HG03280 (cell line): Measurements from ENCODE around the gene SH2B3.

Experiments used
- ATAC-seq: cut with Tn5 transposase; IDR thresholded peaks from one replicate; pipeline ENCODE4 v1.9.1; 2021; ENCODE audit warnings: mild to moderate bottlenecking, moderate library complexity; ENCODE audit not compliant: unreplicated experiment

The SH2B3 gene

DNA sequence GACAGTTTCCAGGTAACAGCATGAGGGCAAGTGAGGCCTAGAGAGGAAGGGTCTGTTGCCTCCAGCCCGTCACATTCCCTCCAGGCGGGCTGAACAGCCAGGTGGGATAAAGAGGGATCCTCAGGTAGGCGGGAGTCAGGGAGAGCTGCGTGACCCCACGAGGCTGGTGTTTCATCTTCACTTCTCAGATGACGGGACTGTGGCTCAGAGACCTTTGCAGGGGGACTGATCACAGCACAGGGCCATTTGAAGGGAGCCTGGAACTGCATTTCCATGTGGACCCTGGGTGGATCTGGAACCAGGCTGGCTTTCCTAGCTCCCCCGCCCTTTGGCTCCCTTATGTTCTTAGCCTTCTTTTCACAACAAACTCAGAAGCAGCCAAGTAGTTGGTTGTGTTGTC lies 37.4 kb downstream of the SH2B3 start:
- ATAC-seq, result no peak

DNA sequence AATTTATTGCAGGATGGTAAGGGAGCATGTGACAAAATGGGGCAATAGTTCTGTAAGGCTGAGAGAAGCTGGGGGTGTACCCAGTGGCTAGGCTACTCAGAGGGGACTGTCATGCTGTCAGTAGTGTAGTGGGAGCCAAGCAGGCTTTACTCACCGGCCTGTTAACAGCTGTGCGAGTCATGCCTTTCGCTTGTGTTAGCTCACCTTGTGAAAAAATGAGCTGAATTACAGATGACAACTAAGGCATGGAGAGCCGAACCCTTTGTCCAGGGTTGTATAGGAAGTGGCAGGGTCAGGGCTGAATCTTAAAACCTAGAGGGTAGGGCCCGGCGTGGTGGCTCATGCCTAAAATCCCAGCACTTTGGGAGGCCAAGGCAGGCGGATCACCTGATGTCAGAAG lies 37.9 kb downstream of the SH2B3 start:
- ATAC-seq, result no peak

DNA sequence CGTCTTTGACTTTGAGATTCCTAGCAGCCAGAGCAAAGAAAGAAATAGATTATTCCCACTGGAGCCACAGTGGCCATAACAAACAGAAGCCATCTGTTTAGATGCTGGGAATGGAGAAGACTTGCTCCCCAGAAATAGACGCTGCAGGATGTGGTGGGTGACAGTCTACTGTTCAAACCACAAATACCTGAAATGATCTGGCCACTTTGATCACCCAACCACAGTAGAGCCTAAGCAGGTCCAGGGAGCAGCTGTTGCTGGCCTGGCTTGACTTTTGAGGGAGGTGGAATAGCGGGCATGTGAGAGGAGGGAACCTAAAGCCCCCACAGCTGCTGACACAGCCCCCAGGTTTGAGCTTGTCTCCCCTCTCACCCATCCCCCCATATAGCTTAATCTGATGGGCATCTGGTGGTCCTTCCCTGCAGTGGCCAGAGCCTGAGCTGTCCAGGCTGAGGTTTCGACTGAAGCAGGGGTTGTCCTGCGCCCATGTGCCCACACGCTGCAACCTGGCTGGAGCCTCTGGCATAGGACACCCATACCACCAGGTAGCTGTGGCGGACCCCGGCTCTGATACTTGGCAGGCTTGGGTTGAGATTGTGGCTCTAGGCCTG lies 38.7 kb downstream of the SH2B3 start:
- peak; percentile 26 for ATAC-seq

DNA sequence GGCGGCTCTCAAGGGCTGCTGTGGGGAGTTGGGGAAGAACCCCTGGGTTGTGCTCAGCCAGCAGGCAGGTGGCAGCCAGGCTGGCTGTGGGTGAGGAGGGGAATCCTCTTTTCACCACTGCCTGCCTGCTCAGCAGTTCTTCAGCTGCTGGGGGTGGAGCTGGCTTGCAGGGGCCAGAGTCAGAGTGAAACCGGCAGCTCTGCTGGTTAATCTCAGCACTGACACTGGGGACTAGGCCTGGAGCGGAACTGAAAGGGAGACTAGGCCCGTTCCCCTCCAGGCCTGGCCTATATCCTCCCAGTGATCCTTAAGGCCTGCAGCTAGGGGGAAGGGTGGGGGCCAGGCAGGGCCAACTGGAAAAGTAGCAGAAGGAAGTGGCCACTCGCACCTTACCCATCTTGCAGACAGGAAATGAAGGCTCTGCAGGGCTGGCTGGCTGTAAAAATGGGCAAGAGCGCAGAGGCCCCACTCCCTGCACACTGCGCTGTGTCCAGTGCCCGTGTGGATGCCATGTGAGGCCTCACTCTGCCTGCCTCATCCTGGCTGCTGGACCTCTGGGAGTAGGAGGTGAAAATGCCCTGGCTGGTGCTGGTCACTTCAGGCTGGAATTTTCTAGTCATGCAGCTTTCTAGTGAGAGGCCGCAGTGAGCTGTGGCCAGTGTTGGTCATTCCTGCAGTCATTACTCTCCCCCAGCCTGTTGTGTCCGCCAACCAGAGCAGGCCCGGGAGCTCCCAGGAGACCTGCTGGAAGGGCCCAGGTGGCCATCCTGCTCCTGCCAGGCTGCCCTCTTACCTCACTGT lies 39.4 kb downstream of the SH2B3 start:
- peak; percentile 91 for ATAC-seq

DNA sequence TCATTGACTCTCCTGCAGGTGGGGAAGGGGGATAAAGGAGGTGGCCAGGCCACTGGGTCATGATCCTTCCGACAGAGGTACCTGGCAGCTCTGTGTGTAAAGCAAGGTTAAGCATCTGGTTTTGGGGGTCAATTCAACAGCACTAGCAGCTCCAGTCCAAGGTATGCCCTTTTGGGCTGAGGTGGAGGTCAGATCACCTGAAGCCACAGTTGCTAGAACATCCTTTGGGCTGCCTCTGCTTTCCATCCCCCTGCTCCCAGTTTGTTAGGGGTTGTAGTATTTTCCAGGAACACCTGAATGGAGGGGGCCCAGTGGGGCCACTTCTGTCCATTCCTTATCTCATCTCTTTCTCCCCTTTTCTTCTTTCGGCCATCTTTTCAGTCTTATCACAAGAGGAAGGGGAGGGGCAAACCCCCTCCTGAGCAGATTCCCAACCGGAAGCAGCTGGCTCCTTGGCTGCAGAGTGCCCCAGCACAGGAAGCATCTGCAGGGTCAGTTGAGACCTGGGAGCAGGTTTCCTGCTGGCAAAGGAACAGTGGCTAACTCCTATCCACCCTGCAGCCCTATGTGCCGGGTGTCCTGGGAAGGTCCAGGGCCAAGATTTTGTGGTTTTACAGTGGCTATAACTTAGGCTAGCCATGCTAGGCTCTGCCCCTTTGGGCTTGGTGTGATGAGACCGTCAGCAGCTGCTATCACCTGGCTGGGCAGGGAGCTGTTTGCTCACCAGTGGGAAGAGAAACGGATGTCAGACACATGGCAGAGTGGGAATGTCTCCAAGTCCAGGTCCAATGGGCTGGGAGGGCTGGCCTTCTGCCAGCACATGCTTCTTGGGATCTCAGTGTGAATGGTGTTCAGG lies 40.2 kb downstream of the SH2B3 start:
- ATAC-seq, result no peak

DNA sequence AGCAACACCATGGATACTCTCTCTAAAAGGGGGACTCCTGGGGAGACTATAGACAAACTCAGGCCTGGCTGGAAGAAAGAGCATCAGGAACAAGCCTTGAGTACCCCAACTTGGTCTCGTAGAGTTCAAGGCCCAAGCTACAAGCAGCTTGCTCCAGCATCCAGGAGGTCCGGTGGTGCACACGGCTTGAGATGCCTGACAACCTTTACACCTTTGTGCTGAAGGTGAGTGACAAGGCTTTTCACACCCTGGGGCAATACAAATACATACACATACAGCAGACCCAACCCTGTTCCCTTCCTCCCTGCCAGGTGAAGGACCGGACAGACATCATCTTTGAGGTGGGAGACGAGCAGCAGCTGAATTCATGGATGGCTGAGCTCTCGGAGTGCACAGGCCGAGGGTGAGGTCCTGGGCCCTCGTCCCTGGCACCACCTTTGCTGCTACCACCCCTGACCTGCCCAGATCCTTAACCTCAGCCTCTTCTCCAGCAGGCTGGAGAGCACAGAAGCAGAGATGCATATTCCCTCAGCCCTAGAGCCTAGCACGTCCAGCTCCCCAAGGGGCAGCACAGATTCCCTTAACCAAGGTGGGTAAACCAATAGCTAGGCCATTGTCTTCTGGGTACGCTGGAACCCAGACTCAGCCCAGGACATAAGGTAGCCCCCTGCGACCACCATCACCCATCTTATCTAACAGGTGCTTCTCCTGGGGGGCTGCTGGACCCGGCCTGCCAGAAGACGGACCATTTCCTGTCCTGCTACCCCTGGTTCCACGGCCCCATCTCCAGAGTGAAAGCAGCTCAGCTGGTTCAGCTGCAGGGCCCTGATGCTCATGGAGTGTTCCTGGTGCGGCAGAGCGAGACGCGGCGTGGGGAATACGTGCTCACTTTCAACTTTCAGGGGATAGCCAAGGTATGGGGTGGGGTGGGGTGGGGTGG lies 41.2 kb downstream of the SH2B3 start:
- ATAC-seq, result no peak

DNA sequence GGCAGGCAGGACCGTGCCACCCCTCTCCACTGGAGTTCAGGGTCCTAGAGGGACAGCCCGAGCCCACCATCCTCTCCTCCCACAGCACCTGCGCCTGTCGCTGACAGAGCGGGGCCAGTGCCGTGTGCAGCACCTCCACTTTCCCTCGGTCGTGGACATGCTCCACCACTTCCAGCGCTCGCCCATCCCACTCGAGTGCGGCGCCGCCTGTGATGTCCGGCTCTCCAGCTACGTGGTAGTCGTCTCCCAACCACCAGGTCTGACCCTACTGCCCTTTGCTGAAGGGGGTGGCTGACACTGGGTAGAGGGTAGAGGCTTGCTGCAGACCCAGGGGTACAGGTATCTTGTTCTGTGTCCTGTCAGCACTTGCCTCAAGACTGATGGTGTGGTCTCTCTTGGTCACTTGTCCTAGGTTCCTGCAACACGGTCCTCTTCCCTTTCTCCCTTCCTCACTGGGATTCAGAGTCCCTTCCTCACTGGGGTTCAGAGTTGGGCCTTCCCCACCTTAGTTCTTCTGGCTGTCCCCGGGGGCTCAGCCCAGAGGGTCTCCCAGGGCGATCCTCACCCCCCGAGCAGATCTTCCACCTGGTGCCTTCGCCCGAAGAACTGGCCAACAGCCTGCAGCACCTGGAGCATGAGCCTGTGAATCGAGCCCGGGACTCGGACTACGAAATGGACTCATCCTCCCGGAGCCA lies 42.0 kb downstream of the SH2B3 start:
- ATAC-seq, result no peak

DNA sequence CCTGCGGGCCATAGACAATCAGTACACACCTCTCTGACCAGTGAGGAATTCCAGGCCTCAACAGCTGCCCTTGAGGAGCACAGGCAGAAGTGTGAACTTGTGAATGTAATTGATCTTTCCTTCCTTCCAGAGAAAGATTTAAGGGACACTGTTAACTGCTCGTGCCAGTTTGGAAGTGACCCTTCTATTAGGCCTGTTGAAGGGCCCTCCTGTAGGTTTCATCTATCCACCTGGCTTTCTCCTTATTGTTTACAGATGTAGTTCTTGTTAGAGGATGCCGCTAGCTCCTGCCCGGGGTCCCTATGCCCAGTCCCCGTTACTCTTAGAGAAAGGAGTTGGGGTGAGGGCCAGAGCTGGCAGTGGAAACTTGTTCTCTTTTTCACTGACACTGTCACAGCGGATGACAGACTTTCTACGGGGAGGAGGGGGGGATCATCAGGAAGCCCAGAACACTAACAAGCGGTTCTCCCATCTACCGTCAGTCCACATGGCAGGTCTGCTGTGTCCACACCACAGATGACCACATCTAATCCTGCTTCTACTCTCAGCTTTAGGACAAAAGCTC lies 42.6 kb downstream of the SH2B3 start:
- ATAC-seq, result no peak

DNA sequence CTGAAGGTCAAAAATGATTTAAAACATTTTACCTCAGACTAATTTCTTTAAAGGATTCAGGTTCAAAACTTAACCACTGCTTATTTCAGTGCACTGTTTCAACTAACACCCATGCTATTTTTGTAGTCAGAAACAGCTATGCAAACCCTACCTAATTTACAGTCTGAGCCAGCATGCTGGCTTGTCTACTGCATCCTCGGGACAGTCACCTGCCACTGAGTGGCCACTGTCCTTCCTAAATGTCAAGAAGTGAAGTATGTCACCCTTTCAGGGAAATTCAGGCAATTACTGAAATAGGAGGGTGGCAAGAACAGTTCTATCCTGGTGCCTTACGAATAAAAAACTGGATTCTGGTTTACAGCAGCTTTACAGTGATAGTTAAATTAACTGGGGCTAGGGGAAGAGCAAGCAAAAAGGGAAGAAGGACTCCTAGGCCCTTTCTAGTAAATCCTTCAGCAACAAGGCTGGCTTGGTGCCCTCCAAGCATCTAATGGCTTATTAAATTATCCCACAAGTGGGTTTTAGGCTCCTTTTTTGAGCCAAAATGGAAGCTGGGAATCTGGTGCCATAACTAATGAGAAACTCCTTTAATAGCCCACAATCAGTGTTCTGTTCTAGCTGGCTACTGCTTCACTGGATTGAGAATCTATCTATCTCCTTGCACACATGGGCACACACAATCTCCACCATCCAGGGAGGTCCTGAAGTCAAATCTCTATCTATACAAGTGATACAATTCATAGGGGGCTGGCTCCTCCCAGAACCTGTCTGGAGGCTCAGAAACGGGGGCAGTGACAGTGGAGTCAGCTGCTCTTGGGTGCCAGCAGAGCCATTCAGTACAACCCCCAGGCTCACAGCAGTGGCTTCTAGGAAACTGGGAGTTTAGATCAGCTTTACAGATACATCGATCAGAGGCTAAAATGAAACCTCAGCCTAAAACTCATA lies 43.4 kb downstream of the SH2B3 start:
- no peak for ATAC-seq

DNA sequence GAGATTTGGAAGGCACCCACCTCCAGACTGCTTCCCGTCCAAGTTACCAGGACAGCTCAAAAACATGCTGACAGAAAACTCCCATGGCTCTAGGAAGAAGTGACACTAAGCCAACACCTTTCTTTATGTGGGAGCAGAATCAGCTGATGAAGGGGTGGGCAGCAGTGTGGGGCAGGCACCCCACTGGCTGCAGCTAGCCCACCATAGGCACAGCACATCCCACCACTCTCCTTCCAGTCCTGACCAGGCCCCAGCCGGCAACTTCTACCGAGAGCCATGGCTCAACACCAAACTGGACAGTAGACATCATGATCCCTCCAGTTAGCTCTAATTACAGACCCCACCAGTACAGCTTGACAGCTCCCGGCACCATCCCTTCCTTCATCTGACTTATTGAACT lies 45.0 kb downstream of the SH2B3 start:
- ATAC-seq, result no peak

DNA sequence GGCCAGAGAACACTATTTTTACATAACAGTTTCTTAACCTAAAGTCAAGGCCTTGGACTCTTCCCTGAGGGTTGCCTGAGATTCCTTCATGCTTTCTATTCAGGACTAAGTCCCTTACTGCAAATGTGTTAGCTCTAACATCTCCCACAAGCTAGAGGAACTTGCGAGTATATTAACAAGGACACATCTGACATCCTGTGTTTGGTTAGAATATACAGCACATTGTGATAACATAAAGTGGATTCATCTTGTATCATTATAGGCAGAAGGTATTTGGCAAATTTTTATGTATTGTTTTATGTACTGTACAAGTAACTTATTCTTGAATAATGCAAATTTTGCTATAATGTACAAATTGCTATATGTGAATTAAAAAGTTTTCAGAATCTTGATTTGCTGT lies 45.5 kb downstream of the SH2B3 start:
- ATAC-seq, result no peak

DNA sequence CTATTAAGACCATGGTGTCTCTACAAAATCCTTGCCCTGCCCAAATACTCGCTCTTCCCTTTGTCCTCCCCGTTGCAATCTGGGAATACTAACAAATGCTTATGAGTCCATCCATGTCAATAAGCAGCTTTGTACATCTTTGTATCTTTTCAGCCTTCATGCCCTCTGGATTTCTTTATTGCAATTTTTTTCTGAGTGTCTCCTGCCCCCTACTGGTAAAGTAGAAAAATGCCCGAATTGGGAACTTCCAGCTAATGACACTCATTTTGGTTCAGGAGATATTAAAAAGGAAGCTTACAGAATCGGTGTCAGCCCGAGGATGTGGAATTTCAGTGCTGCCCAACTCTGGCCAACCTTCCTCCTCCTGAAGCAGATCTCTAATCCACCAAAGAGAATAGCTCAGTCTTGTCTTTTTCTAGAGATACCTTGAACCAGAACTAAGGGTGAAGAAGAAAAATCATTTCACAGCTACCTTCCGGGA lies 46.0 kb downstream of the SH2B3 start:
- no peak for ATAC-seq

DNA sequence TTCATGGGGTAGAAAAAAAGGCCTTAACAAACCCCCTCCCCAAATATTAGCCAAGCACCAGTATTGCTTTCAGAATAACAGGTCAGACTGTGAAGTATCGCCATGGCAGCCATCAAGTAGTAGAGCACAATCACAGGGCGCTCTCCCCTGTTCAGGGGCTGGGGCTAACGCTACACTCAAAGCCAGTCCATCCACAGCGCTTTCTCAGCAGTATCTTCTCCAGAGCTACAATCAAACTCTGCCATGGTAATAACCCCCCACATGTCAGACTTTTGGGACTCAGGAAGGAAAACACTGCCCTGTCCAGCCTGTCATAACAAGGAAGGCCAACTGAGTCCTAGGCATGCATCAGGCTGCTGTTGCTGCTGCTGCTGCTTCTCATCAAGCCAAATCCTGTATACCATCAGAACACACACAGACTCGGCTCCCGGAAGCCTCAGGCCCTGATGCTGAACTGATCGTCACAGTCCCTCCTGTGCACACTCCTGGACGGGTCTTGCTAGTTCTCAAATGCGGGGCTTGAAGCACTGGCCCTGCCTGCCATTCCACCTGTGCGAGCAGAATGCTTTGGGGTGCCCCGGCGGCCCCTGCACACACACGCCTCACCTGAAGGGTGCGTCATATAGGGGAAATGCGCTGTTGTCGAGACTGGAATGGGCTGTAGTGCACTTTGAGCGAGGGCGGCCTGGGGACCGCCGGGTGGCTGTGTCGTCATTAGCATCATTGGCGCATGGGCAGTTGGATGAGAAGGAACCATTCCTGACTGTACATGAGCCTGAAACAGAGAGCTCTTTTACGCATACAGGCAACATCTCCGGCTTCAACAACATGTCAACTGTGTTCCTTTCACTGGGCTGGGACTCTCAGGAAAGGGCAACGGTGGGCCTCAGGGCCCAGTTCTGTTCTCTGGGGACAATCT lies 47.6 kb downstream of the SH2B3 start:
- ATAC-seq, result no peak

DNA sequence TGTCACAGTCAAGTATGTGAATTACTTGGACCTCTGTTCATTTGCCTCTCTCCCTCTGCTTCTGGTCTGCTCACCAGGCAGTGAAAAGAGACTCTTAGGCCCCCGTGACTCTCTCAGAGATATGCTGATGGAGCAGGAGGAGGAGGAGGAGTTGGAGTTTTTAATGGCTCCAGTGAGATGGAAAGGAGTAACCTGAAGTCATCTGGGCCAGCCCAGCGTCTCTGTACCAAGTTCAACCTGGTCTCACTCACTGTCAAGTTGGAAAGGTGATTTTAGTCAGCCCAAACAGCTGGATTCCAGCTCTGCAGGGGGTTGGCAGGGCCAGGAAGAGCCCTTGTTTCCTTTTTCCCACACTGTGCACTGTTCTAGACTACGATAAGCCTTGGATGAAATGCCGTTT lies 48.6 kb downstream of the SH2B3 start:
- ATAC-seq, result no peak

DNA sequence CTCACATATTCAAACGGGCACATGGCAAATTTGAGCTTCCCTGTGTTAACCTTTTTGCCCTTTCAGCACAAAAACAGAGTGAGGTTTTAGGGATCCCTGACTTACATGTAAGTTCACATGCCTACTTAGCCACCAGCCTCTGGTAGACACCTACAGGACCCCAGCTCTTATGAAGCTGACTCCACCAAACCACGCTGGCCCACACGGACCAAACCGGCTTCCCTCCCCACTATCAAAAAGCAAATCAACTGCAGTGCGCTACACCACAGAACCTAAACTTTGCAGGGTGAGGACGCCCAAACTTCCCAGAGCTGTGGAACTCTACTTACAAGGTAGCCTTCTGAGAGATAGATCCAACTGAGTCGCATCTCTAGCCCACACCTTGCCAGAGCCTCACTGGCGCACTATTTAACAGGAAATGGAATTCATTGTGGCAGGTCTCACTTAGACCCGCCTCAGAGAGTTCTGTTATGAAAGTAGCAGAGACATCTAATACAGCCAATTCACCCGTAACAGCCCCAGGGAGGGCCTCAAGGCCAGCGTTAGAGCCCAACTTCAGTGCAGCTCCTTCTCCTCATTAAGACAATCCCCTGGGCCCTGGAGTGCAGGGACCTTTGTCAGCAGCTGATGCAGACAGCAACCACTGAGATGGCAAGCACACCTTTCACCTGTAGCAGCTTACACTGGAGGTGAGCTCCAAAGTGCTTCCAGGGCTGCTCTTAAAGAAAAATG lies 49.2 kb downstream of the SH2B3 start:
- ATAC-seq, result no peak

DNA sequence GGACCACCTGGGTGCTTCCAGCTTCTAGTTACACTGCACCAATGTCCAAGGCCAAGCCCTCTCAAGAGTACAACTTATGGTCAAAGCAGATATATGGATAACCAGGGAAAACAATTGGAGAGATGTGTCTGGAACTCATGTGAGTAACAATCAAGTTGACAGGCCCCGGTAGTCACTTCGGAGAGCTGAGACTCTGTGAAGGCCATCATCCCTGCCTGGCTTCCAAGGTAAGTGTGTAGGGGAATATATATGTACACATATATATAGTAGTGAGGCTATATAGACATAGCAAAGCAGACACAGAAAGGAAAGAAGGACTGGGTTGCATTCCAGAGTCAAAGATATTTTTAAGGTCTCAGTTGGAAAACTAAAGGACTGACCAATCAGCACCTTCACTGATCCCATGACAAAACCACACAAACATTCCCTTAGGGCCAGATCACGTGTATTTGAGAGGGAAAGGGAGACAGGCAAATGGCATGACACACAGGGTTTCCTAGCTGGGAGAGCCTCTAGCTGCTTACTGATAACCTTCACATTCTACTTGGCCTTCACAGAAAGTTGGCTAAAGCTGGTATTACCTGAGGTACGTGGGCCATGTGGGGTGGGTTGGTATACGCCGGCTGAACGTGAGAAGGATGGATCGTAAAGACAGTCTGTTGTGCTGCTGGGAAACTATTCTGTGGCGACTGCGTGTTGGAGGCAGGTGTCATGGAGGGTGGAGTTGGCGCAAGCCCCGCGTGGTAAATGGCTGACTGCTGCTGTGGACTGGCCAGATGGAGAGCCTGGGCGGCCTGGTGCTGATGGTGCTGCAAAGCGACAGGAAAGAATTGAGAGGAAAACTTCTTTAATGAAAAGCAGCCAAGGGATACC lies 50.0 kb downstream of the SH2B3 start:
- ATAC-seq, result no peak
